Muscle of arm (tissue), 12 donors: ENCODE measurements around the gene SYTL1. TPM values are rescaled to one million over a fixed set of nuclear protein-coding genes. Genes with fewer than 3 reads are reported as not detected.
"Not testable (repeated sequence)": the region's sequence is repeated elsewhere in the genome, so short reads cannot be mapped to it uniquely, and the experiment has no call there.

Experiments
- DNase-seq: peaks from one replicate; pipeline ENCODE4 v3.0.0-alpha.2; 2013
- polyA plus RNA-seq, 12 donors: library from polyadenylated mRNA; unstranded; fragments of 120-200 nt; gene quantifications; one replicate each; pipeline ENCODE4 v1.2.1, GENCODE V29; 2013; ENCODE audit not compliant: insufficient read length in 12 of 12

Gene SYTL1
- polyA plus RNA-seq, 12 donors, result 0.38 to 19.4 (median 0.83) TPM; not detected in 1

DNA sequence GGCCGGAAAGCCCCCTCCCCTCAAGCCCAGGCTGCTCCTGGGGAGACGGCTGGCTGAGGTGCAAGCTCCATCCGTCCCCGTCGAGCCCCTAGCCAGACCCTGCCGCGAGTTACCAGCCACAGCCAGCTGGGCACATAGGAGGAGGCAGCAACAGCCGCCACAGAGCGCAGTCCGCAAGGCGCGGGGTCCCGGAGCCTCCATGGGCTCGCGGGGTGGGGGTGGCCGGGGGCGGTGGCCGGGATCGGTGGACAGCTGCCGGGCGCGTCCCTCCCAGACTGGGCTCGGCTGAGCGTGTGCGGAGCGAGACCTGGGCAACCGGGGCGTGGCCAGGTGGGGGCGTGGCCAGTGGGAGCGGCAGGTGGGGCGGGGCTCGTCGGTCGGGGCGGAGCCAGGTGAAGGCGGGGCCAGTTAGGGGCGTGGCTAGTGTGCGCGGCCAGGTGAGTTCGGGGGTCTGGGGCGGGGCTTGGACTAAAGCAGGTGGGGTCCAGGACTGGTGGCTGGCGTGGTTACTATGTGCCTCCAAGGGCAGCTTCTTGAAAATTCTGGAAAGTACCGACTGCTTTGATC, 41.3 kb downstream of the SYTL1 start, which contains the start of gene CD164L2:
CD164L2 (minus strand) TSS at position 295 of the 567 bp plus-strand sequence; CDS start at position 201, 94 bp downstream.
- no peak for DNase-seq

DNA sequence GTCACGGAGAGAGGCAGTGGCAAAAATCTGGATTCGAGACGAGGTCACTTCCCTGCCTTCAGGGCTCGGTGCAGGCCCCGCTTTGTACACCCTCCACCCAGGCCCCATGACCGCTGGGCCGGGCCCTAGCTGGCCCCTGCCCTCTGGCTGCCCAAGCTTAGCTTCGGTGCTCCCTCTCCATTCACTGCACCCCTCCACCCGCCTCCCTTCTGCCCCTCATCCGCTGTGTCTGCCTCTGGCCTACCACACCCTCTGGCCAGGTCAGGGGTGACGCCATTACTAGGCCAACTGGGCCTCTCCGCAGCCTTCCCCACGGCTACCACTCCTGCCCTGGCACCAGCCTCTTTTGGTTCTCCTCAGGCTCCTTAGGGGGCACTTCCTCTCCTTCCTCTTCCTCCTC, 41.8 kb downstream of the SYTL1 start:
- no peak for DNase-seq

- not testable (repeated sequence) for DNase-seq
Observed at GRCh38 chr1:27384797-27385196, 43.0 kb downstream of the SYTL1 start.

GRCh38 chr1:27388337-27389005, 46.6 kb downstream of the SYTL1 start:
- DNase-seq, result no peak

GRCh38 chr1:27391511-27392095, 49.8 kb downstream of the SYTL1 start:
- DNase-seq, result no peak

GRCh38 chr1:27392096-27392777, 50.4 kb downstream of the SYTL1 start, which contains the start of gene GPR3:
Gene GPR3 (plus strand): TSS chr1:27392622. CDS start chr1:27393799, 1,177 bp downstream.
- DNase-seq, result peak; percentile 86

GRCh38 chr1:27392778-27393635, 51.2 kb downstream of the SYTL1 start:
- no peak for DNase-seq

- no peak for DNase-seq
Observed at GRCh38 chr1:27393641-27394281, 51.9 kb downstream of the SYTL1 start.

DNA sequence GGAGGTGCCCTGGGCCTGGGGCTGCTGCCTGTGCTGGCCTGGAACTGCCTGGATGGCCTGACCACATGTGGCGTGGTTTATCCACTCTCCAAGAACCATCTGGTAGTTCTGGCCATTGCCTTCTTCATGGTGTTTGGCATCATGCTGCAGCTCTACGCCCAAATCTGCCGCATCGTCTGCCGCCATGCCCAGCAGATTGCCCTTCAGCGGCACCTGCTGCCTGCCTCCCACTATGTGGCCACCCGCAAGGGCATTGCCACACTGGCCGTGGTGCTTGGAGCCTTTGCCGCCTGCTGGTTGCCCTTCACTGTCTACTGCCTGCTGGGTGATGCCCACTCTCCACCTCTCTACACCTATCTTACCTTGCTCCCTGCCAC, 52.4 kb downstream of the SYTL1 start:
- no peak for DNase-seq

DNA sequence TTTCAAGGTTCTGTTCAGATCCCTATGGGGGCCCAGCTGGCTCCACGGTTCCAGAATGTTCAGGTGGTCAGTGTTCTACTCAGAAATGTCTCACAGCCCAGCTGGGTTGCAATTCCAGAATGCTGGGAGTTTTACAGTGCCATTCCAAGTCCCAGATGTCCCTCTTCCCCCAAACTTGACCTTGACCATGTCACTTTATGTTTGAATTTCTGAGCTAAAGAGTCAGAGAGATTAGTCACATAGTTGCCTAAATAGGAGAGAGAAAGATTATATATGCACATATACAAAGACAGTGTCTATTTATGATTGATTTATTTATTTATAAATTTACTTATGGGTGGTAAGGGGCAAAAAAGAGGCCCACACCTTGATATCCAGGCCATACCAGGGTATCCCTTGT, 53.1 kb downstream of the SYTL1 start:
- no peak for DNase-seq

DNA sequence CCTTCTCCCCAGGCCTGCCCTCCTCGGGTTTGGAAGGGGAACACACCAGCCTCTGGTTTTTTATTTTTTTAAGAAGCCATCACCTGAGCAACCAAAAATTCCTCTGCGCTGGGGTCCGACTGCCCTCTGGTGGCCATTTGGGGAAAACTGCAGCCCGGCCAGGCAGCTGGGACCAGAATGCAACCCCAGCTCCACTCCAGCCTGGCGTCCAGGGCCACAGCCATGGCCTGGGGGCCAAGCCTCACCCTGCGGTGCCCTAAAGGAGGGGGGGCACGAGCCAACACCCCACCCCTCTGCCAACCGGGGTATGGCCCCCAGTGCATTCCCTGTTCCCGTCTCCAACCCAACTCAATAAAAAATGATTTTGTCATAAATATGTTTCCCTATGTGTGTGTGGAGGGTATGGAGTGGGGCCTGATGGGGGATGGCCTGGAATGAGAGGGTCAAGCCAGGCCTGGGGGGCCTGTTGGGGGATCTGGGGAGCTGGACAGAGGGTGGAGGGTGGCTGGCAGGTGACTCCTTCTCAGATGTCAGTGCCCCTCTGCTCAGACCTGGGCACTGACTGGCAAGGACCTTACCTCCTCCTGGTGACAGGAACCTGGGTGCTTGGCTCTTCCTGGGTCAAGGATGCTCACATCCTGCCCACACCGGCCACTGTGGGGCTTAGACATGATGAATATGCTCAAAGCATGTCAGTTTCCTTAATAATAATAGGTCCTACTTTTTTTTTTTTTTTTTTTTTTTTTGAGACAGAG, 53.8 kb downstream of the SYTL1 start:
- peak; percentile 74 for DNase-seq

DNA sequence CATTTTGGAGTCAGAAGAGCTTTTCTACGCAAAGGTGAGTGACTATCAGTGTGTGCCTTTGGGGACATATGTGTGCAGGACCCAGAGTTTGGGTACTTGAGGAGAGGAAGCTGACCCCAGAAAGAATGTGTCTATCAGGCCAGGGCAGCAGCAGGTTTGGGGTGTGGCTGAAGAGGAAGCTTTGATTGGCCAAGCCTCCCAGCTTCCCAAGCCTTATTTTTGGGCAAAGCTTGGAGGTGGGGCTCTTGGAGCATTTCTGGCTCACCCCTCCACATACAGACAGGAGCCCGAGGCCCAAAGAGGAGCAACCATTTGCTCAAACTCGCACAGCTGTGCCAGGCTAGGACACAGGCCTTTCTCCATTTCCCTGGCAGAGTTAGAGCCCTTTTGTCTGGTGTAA, 55.3 kb downstream of the SYTL1 start:
- DNase-seq, result no peak

DNA sequence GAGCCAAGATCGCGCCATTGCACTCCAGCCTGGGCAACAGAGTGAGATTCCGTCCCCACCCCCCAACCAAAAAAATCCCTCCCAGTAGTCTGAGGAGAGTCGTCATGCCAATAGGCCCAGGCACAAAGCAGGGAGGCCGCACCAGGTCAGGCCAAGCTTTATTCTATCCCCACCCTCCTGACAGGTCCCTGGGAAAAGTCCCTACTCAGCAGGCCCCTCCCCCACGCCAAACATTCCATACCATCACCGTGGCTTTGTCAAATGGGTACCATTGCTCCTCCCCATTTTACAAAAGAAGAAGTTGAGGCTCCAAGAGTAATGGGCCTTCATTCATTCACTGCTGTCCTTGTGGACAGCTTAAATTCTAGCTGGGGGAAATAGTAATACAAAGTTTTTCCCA, 55.9 kb downstream of the SYTL1 start:
- DNase-seq, result no peak

- no peak for DNase-seq
Observed at GRCh38 chr1:27398405-27399149, 56.8 kb downstream of the SYTL1 start.

- DNase-seq, result no peak
Observed at GRCh38 chr1:27399251-27400025, 57.6 kb downstream of the SYTL1 start.

DNA sequence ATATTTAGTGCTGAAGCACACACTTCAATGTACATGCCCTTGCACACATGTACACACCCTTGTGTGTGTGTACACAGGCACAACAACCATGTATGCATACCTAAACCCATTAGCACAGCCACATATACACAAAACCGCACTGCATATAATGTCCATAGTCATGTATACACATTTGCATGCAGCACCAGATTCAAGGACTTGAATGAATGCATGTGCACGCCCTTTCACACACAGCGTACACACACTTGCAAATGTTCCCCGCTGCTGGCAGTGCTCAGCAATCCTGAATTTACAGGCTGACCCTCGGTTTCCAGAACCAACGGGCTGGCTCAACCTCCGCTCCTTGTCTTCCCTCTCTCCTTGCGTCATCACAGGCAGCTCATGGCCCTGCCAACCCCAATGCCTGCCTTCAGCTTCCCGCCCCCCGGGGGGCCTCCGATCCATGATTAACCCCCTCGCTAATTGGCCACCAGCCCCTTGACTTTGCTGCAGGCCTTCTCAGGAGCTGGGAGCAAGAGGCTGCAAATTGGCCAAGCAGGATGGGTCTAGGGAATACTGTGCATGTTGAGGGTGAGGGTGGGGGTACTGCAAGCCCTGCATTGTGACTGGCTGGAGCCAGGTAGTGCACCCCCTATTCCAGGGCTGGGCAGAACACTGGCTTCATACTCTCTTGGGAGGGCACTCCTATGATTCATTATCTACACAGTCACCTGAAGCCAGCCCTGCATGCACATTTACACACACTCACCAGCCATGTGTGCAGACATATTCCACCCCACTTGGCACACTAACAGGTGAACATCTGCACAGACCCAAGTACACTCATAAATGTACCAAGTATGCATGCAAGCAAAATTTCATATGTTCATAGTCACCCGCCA, 58.5 kb downstream of the SYTL1 start:
- no peak for DNase-seq

DNA sequence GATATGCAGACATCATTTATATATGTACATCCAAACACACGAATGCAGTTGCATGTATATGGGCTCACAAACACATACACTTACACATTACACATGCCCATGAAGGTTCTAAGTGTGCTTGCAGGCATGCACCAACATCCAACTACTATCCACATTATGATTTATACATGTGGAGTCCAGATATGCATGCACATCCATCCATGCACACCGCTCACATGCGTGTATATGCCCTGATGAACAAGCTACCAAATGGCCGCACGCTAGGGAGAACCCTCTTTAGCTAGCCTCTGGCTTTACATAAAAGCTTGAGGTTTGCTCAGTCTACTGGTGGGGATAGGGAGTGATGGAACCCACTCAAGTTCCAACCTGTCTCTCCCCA, 59.1 kb downstream of the SYTL1 start:
- DNase-seq, result no peak

- DNase-seq, result peak; percentile 50
Observed at GRCh38 chr1:27402349-27402754, 60.5 kb downstream of the SYTL1 start.
